Muscle of back (tissue), 11 donors: Measurements from ENCODE around the gene NQO1. TPM values are rescaled to one million over a fixed set of nuclear protein-coding genes. Genes with fewer than 3 reads are reported as not detected.

Experiments used
- DNase-seq, 3 donors: peaks; one replicate each; pipeline versions ENCODE4 v3.0.0 to v3.0.0-alpha.2; 2013
- polyA plus RNA-seq, 10 donors: library from polyadenylated mRNA; unstranded; fragments of 120-200 nt; gene quantifications; one replicate each; pipeline ENCODE4 v1.2.1, GENCODE V29; 2013; ENCODE audit not compliant: insufficient read length in 10 of 10

NQO1 gene
- polyA plus RNA-seq, 10 donors, result 6.5 to 10.4 (median 7.1) TPM

GRCh38 chr16:69707920-69708683, 18.3 kb downstream of the NQO1 start:
- no peak for DNase-seq

GRCh38 chr16:69706975-69707340, 19.4 kb downstream of the NQO1 start:
- DNase-seq, result no peak

GRCh38 chr16:69706256-69706974, 19.9 kb downstream of the NQO1 start:
- peak in 2 of 3 donors; percentile 26 to 46 for DNase-seq

- DNase-seq, result no peak
Measured at GRCh38 chr16:69703638-69704037, 22.7 kb downstream of the NQO1 start.

- DNase-seq, result no peak
Measured at GRCh38 chr16:69701866-69702265, 24.5 kb downstream of the NQO1 start.

- DNase-seq, result no peak
Measured at GRCh38 chr16:69701452-69701851, 24.9 kb downstream of the NQO1 start.

- DNase-seq, result no peak
Measured at GRCh38 chr16:69699915-69700314, 26.4 kb downstream of the NQO1 start.

- no peak for DNase-seq
Measured at GRCh38 chr16:69698404-69698803, 28.0 kb downstream of the NQO1 start.

- DNase-seq, result no peak
Measured at GRCh38 chr16:69693916-69694315, 32.4 kb downstream of the NQO1 start.

- no peak for DNase-seq
Measured at GRCh38 chr16:69691980-69692911, 34.1 kb downstream of the NQO1 start.

GRCh38 chr16:69688589-69688988, 37.8 kb downstream of the NQO1 start:
- DNase-seq, result no peak

- DNase-seq, result no peak
Measured at GRCh38 chr16:69680358-69680757, 46.0 kb downstream of the NQO1 start.

- DNase-seq, result no peak
Measured at GRCh38 chr16:69672998-69673713, 53.2 kb downstream of the NQO1 start.

- no peak for DNase-seq
Measured at GRCh38 chr16:69672315-69672997, 53.9 kb downstream of the NQO1 start.

GRCh38 chr16:69669577-69669976, 56.8 kb downstream of the NQO1 start:
- no peak for DNase-seq

GRCh38 chr16:69663846-69664245, 62.5 kb downstream of the NQO1 start:
- DNase-seq, result no peak

- DNase-seq, result no peak
Measured at GRCh38 chr16:69662901-69663300, 63.5 kb downstream of the NQO1 start.

- DNase-seq, result no peak
Measured at GRCh38 chr16:69660166-69660565, 66.2 kb downstream of the NQO1 start.
